Measurements from ENCODE around the gene FNIP1. TPM values are rescaled to one million over a fixed set of nuclear protein-coding genes. Genes with fewer than 3 reads are reported as not detected.

Gene FNIP1
- total RNA-seq, 3 donors from 2014 or later = 28.3 to 40.3 (median 33.2) TPM

DNA sequence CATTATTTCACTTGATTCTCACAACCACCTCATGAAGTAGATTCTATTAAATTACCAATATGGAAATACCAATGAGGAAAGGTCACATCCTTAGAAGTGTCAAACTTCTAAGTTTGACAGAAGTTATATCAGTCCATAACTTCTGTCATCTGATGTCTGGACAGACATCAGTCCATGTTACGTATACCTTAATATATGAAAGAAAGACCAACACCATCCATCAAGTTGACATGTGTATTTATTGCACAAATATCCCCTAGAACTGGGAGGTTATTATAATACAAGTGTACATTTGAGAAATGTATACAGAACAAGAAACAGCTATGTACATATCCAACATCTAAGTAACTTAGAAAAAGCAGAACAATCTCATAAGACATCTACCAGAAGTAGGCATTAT, 155.3 kb downstream of the FNIP1 start:
- TF ChIP-seq, protein P1, sequence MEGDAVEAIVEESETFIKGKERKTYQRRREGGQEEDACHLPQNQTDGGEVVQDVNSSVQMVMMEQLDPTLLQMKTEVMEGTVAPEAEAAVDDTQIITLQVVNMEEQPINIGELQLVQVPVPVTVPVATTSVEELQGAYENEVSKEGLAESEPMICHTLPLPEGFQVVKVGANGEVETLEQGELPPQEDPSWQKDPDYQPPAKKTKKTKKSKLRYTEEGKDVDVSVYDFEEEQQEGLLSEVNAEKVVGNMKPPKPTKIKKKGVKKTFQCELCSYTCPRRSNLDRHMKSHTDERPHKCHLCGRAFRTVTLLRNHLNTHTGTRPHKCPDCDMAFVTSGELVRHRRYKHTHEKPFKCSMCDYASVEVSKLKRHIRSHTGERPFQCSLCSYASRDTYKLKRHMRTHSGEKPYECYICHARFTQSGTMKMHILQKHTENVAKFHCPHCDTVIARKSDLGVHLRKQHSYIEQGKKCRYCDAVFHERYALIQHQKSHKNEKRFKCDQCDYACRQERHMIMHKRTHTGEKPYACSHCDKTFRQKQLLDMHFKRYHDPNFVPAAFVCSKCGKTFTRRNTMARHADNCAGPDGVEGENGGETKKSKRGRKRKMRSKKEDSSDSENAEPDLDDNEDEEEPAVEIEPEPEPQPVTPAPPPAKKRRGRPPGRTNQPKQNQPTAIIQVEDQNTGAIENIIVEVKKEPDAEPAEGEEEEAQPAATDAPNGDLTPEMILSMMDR (IDR thresholded peaks at IDR 0.05) = no peak
- no peak for DNase-seq
- no peak for ATAC-seq

DNA sequence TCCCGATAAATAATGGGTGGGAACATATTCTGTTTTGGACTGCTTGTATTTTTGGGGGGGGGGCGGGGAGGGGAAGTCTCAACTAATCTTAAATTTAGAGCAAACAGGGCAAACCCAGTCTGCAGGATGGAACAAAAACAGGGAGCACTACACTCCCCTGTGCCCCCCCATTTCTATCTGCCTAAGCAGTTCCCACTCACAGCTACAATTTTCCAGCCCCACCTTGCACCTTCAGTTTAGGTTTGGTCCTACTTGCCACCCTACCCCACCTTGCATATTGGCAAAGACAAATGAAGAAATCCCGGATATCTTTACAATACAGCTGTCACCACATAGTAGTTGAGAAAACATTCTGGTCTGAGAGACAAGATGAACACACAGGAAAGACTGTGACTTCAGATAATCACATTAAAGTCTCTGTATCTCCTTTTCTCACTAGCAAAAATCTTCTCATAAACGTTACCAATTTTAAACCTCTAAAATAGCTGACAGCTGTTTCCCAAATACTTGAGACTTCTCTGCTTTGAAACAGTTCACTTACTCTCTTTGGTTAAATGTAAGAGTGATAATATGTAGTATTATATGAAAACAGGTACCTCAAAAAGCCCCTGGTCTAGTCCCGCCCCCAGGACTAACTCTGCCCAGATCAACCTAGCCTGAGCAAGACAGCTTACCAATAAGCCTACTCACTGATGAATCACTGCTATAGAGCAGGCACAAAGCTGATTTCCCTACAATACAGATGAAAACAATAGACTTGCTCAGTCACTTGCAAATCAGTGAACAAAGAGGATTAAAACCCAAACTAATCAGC, 156.6 kb downstream of the FNIP1 start:
- Histone ChIP-seq H3K4me1 (ENCODE audit: low read depth) (peaks cover 9% of the 10 kb centered on the region), H3K36me3 (ENCODE audit: low read depth) (no peaks in the 10 kb centered on the region), H3K4me3 (no peak overlapping the region), H3K9me3 (no peaks in the 10 kb centered on the region)
- intact Hi-C loops (cut with DNase I, micrococcal nuclease) = no loop called here
- DNase-seq (no peak), ATAC-seq (no peak)
- TF ChIP-seq, protein P1 (IDR thresholded peaks at IDR 0.05) = no peak

More for the DNA sequence above, 155.3 kb downstream of the FNIP1 start:
- Histone ChIP-seq H3K36me3 (ENCODE audit: low read depth) (no peaks in the 10 kb centered on the region), H3K4me3 (no peak overlapping the region), H3K9me3 (no peaks in the 10 kb centered on the region), H3K4me1 (ENCODE audit: low read depth) (peaks cover 4% of the 10 kb centered on the region)
- intact Hi-C loops (cut with DNase I, micrococcal nuclease) = no loop called here

DNA sequence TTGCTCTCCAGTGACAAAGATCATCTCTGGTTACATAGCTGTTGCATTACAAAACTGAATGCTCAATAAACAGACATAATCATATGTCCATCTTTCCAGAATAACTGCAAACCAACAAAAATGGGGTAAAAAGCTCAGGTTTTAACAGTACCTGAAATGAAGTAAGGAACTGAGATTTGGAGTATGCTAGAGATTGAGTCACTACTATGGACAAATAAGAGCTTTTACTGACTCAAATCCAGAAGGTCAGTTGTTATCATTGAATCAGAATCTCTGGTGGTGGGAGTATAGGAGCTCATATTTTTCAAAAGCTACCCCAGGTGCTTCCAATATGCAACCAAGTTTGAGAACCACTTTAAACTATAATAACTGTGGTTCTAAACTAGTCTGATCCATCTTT, 157.7 kb downstream of the FNIP1 start:
- no peaks in the 10 kb centered on the region for H3K36me3 ChIP-seq (ENCODE audit: low read depth)
- no peak overlapping the region for H3K4me3 ChIP-seq
- intact Hi-C loops (cut with DNase I, micrococcal nuclease) = loop anchor here in 1 of 2 donors (5.0 kb wide), 1 partner anchor 158 kb away; the partner anchor contains the start of gene FNIP1
- H3K4me1 ChIP-seq (ENCODE audit: low read depth) = peaks cover 9% of the 10 kb centered on the region
- TF ChIP-seq, protein P1 (IDR thresholded peaks at IDR 0.05) = no peak
- no peaks in the 10 kb centered on the region for H3K9me3 ChIP-seq
- ATAC-seq = no peak
- DNase-seq = no peak

- no peaks in the 10 kb centered on the region for H3K9me3 ChIP-seq
- ATAC-seq (no peak), DNase-seq (no peak)
- intact Hi-C loops (cut with DNase I, micrococcal nuclease) = loop anchor here in 1 of 2 donors (5.0 kb wide), 1 partner anchor 160 kb away; the partner anchor contains the start of gene FNIP1
- H3K4me1 ChIP-seq (ENCODE audit: low read depth) = peaks cover 24% of the 10 kb centered on the region
- TF ChIP-seq, protein P1 (IDR thresholded peaks at IDR 0.05) = no peak
- H3K36me3 ChIP-seq (ENCODE audit: low read depth) = no peaks in the 10 kb centered on the region
- H3K4me3 ChIP-seq = no peak overlapping the region
Observed at GRCh38 chr5:131637694-131638093, 159.1 kb downstream of the FNIP1 start.

DNA sequence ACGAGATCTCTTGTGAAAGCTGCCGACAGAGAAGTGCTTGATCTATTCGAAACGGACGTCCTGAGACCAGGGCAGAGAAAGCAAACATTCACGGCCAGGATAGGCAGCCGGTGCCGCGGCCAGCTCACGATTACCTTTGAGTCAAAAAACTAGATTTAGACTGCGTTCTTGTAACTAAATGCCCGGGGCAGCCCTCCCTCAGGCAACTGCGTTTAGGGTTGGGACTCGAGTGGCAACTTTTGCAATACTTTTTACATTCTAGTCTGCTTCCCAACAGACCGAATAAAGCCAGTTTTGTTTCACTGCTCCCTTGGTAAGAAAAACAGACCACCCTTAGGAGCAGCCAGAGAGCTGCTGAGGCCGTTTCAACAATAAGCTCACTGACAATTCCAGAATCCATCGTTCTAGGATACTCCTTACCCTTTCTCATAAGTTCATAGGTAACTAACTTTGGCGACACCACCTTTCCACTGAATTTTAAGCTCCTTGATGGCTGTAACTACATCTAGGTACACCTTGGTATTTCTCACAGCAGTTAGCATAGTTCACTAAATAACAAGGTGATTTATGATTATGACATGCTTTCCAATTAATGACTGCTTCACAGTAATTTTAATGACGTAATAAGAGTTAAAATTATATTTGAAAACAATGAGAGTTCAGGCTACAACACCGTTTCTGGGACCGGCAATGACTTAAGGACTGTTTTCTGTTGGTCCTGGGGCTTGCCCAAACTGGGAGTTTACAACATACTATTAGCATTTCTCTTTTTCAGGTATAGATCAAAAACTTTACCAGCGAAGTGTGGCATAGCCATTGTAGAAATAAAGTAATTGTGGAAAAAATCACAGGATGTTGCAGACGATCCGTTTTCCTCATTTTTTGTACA, 160.9 kb downstream of the FNIP1 start:
- ATAC-seq = no peak
- intact Hi-C loops (cut with DNase I, micrococcal nuclease) = loop anchor here in 1 of 2 donors (5.0 kb wide), 1 partner anchor 161 kb away; the partner anchor contains the start of gene FNIP1
- Histone ChIP-seq H3K9me3 (no peaks in the 10 kb centered on the region), H3K4me3 (peak overlapping the region; percentile 51), H3K4me1 (ENCODE audit: low read depth) (peaks cover 36% of the 10 kb centered on the region), H3K36me3 (ENCODE audit: low read depth) (no peaks in the 10 kb centered on the region)
- peak in 1 of 3 donors; percentile 33 for DNase-seq
- TF ChIP-seq, protein P1 (IDR thresholded peaks at IDR 0.05) = no peak

All from mucosa of descending colon (tissue), 3 donors.